Sigmoid colon (tissue), 4 donors: ENCODE data around the gene ARL14EP.

ENCODE experiments used
- CTCF ChIP-seq, 4 experiments: fragments of 450-650 bp in 3 of 4; fragments of 200-600 bp in 1 of 4; IDR thresholded peaks; one replicate each; pipeline ENCODE4 v1.5.1; 2016 to 2019; ENCODE audit warnings: antibody characterized with exemption in 4 of 4, mild to moderate bottlenecking in 3 of 4, moderate library complexity in 2 of 4
- EP300 ChIP-seq, 4 donors: sonication (generic); formaldehyde crosslinking; IDR thresholded peaks; one replicate each; pipeline ENCODE4 v1.6.1; 2017; ENCODE audit warnings: antibody characterized with exemption in 4 of 4
- POLR2A ChIP-seq, 2 donors: fragments of 450-650 bp; IDR thresholded peaks; one replicate each; pipeline ENCODE4 v1.6.1; 2016; ENCODE audit warnings: antibody characterized with exemption in 2 of 2, mild to moderate bottlenecking in 2 of 2, moderate library complexity in 2 of 2
- POLR2AphosphoS5 ChIP-seq, 4 donors: sonication (generic); formaldehyde crosslinking; IDR thresholded peaks; one replicate each; pipeline ENCODE4 v1.6.1; 2017; ENCODE audit warnings: antibody characterized with exemption in 4 of 4

GRCh38 chr11:30357872-30358271, 35.0 kb downstream of the ARL14EP start:
- TF ChIP-seq POLR2AphosphoS5 (IDR thresholded peaks at IDR 0.05) (no peak), CTCF (IDR thresholded peaks at IDR 0.05) (no peak), EP300 (IDR thresholded peaks at IDR 0.05) (no peak), POLR2A (IDR thresholded peaks at IDR 0.05) (no peak)
